Lung (tissue), 12 donors: ENCODE data around the gene DGKD. TPM values are rescaled to one million over a fixed set of nuclear protein-coding genes. Genes with fewer than 3 reads are reported as not detected.
A peak's percentile ranks its signal among the peaks of the same experiment; 100 is the strongest.

ENCODE experiments used
- ATAC-seq: fragments of 200-7000 bp; cut with Tn5 transposase; one replicate; pipeline ENCODE4 v1.9.1; 2020; ENCODE audit warnings: moderate number of reproducible peaks; ENCODE audit not compliant: insufficient read depth, low FRiP score
- DNase-seq, 3 donors: peaks; one replicate each; pipeline ENCODE4 v3.0.0-alpha.2; 2013 to 2017
- H3K27ac ChIP-seq, 2 donors: one replicate each; pipeline ENCODE4 v1.5.1; 2013; ENCODE audit warnings: mild to moderate bottlenecking in 2 of 2, moderate library complexity in 2 of 2, control low read depth in 1 of 2, inconsistent platforms in 1 of 2, low read depth in 1 of 2, low read length in 1 of 2
- H3K27me3 ChIP-seq, 3 donors: one replicate each; pipeline ENCODE4 v1.5.1; 2013; ENCODE audit warnings: low read length in 2 of 3; ENCODE audit not compliant: control insufficient read depth in 3 of 3, insufficient read depth in 3 of 3
- H3K36me3 ChIP-seq, 4 donors: one replicate each; pipeline ENCODE4 v1.5.1; 2013; ENCODE audit warnings: low read length in 4 of 4, mild to moderate bottlenecking in 1 of 4, moderate library complexity in 1 of 4; ENCODE audit not compliant: control insufficient read depth in 4 of 4, insufficient read depth in 4 of 4
- H3K4me1 ChIP-seq, 5 donors: one replicate each; pipeline ENCODE4 v1.5.1; 2013; ENCODE audit warnings: low read length in 5 of 5, mild to moderate bottlenecking in 2 of 5, moderate library complexity in 1 of 5; ENCODE audit not compliant: control insufficient read depth in 5 of 5, insufficient read depth in 5 of 5
- H3K4me3 ChIP-seq: one replicate; pipeline ENCODE4 v1.5.1; 2013; ENCODE audit warnings: mild to moderate bottlenecking, control low read depth, moderate library complexity
- H3K9ac ChIP-seq, 2 donors: one replicate each; pipeline ENCODE4 v1.5.1; 2013; ENCODE audit warnings: low read length in 2 of 2, control low read depth in 1 of 2; ENCODE audit not compliant: insufficient read depth in 1 of 2
- H3K9me3 ChIP-seq, 4 donors: one replicate each; pipeline ENCODE4 v1.5.1; 2013; ENCODE audit warnings: low read length in 3 of 4, mild to moderate bottlenecking in 1 of 4, moderate library complexity in 1 of 4; ENCODE audit not compliant: control insufficient read depth in 4 of 4, insufficient read depth in 3 of 4
- WGBS, 2 donors: extraction: QIAGEN DNeasy Blood & Tissue Kit; methylation state at CpG; one replicate each; pipeline ENCODE4 v1.1.7; 2013; 5-methylcytosine and 5-hydroxymethylcytosine counted together
- polyA plus RNA-seq, 2 donors: library from polyadenylated mRNA; stranded (reverse); fragments of 200-250 nt; gene quantifications; one replicate each; pipeline ENCODE4 v1.2.1, GENCODE V29; 2013
- total RNA-seq, 2 donors: library from RNA; depleted of rRNA in 1 of 2; stranded (reverse); fragments of >200 nt in 1 of 2; gene quantifications; one replicate each; pipeline ENCODE4 v1.2.1, GENCODE V29; 2014 to 2021
- TF ChIP-seq, protein P1 (sequence below): IDR thresholded peaks from 2 replicates; pipeline ENCODE4 v1.5.1; 2012; ENCODE audit warnings: mild to moderate bottlenecking; ENCODE audit errors: control extremely low read depth, extremely low read depth
- donor health status: control.
- donor health status: control.
- donor health status: Bipolar disorder and iron deficiency.
- donor health status: healthy.
- donor health status: DM: yes; HTN: yes; CAD: no.

The DGKD gene
- total and polyA plus RNA-seq, 4 donors, result 30.3 to 77.4 (median 44.0) TPM

DNA sequence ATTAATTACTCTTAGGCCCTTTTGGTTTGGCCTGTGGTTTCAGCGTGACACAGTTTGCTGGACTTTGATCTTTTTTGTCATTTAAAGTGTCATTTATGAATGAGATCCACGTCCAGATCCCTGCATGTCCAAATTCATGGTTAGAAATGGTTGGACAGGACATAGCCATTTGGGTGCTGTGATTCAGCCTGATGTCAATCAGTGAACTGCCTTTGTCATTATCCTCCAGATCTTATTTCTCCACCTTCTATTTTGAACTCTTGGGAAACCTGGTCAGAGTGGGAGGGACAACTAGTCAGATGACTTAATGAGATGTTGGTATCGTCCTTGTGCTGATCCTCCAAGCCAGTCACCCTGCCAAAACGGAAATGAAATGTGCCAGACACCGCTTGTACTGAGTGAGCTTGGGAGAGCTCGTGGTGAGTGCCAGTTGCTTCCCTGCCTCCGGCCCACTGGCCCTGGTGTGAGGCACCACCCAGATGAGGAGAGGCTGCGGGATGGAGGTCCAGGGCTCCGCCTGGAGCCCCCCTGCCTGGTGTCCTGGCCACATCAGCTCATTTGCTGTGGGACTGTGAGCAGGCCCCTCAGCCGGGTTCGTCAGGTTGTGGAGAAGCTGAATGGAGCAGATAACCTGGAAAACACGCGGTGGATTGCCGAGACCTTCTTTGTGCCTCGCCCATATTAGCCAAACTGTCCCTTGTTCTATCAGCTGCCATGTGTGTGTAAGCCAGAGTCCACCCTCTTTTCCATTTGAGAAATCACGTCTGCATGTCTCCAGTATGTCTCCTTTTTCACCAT, 70.1 kb downstream of the DGKD start:
- Histone ChIP-seq H3K9me3 (peaks cover 0 to 2% (median under 1%) of the 10 kb centered on the region in 4 donors), H3K4me1 (peaks cover 9 to 27% (median 20%) of the 10 kb centered on the region in 5 donors), H3K9ac (no peak overlapping the region), H3K27ac (peak overlapping the region; percentile 86 to 89), H3K4me3 (no peak overlapping the region), H3K27me3 (no peaks in the 10 kb centered on the region), H3K36me3 (peaks cover 0 to 2% (median 0%) of the 10 kb centered on the region in 4 donors)
- TF ChIP-seq, protein P1, sequence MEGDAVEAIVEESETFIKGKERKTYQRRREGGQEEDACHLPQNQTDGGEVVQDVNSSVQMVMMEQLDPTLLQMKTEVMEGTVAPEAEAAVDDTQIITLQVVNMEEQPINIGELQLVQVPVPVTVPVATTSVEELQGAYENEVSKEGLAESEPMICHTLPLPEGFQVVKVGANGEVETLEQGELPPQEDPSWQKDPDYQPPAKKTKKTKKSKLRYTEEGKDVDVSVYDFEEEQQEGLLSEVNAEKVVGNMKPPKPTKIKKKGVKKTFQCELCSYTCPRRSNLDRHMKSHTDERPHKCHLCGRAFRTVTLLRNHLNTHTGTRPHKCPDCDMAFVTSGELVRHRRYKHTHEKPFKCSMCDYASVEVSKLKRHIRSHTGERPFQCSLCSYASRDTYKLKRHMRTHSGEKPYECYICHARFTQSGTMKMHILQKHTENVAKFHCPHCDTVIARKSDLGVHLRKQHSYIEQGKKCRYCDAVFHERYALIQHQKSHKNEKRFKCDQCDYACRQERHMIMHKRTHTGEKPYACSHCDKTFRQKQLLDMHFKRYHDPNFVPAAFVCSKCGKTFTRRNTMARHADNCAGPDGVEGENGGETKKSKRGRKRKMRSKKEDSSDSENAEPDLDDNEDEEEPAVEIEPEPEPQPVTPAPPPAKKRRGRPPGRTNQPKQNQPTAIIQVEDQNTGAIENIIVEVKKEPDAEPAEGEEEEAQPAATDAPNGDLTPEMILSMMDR, result no peak
- ATAC-seq, result no peak
- DNase-seq, result no peak
- 82 to 94% methylated on average over 16 of the region's 16 CpGs for WGBS, 2 donors

DNA sequence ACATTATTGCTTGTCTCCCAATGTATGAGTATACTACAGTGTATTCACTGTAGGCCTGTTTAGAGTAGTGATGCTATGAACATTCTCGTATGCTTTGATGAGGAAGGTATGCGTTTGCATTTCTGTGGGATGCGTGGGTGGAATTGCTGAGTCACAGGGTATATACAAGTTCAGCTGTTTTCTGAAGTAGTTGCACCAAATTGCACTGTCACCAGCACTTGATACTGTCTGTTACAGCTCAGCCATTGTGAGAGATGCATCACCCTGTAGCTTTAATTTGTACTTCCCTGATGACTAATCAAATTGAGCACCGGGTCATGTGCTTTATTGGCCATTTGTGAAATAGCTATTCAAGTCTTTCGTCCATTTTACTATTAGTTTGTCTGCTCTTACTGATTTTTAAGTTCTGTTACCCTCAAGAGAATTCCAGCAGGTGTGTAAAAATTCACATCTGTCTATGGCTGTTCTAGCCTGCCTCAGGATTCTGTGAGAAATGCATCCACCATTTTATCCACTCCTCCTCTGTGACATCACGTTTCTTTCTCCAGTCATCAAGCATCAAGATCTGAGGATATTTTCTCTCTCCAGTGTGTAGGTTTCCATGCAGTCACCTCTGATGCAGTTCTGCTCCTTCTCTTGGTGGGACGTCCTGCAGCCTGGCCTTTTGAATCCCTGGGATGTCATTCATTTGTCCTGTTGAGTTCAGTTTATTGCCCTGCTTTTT, 72.5 kb downstream of the DGKD start:
- TF ChIP-seq, protein P1, result no peak
- peaks cover 0 to 14% (median 4%) of the 10 kb centered on the region in 5 donors for H3K4me1 ChIP-seq
- DNase-seq (no peak), ATAC-seq (no peak)
- 81 to 83% methylated on average over 7 of the region's 7 CpGs for WGBS, 2 donors
- H3K36me3 ChIP-seq, result peaks cover 0 to 2% (median 0%) of the 10 kb centered on the region in 4 donors
- H3K9ac ChIP-seq, result no peak overlapping the region
- no peaks in the 10 kb centered on the region for H3K27me3 ChIP-seq
- peaks cover 0 to 2% (median under 1%) of the 10 kb centered on the region in 4 donors for H3K9me3 ChIP-seq
- peak overlapping the region in 1 of 2 donors; percentile 49 for H3K27ac ChIP-seq
- H3K4me3 ChIP-seq, result no peak overlapping the region

DNA sequence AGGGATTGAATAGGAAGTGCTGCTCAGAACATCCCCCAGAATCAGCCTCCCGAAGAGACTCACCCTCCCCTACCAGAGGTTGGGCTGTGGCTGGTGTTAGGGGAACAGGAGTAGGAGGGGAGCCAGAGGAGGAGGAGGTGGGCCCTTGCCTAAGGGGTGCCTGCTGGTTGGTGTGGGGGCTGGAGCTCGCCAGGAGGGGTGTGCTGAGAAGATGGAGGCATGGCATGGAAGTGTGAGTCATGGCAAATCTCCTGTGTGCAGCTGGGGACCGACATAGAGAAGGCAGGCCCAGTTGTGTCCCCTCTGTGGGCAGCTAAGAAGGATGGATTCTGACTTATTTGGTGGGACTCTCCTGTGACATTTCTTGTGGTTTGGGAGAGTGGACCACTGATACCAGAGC, 73.7 kb downstream of the DGKD start:
- WGBS, 2 donors, result 81 to 92% methylated on average over 3 of the region's 3 CpGs
- Histone ChIP-seq H3K4me1 (peaks cover 0 to 14% (median 0%) of the 10 kb centered on the region in 5 donors), H3K4me3 (no peak overlapping the region), H3K9me3 (peaks cover 0 to 2% (median under 1%) of the 10 kb centered on the region in 4 donors), H3K27me3 (no peaks in the 10 kb centered on the region), H3K36me3 (peaks cover 0 to 2% (median 0%) of the 10 kb centered on the region in 4 donors), H3K9ac (no peak overlapping the region), H3K27ac (no peak overlapping the region)
- DNase-seq (no peak), ATAC-seq (no peak)
- TF ChIP-seq, protein P1, result no peak
